ENCODE data around the gene RAP1GAP2.

Gene RAP1GAP2

GRCh38 chr17:2786176-2786881, 9.9 kb upstream of the RAP1GAP2 start:
- Histone ChIP-seq H3K4ac (ENCODE audit: low read depth, low read length) (no peak overlapping the region), H4K12ac (ENCODE audit: low read depth, low read length) (no peak overlapping the region), H3K4me3 (ENCODE audit: low read depth, low read length) (no peak overlapping the region), H3K4me1 (ENCODE audit: control insufficient read depth in 1 of 2, insufficient read depth in 2 of 2, low read length in 2 of 2) (no peaks in the 10 kb centered on the region), H2BK12ac (ENCODE audit: low read length) (no peak overlapping the region), H4K8ac (ENCODE audit: low read depth, low read length) (peak overlapping the region; percentile 42), H3K27ac (ENCODE audit: low read depth, low read length) (no peak overlapping the region), H4K91ac (ENCODE audit: low read depth, low read length) (no peak overlapping the region), H2AK5ac (ENCODE audit: low read length) (no peak overlapping the region), H3K9ac (ENCODE audit: low read length) (no peak overlapping the region), H3K4me2 (ENCODE audit: low read length) (no peak overlapping the region), H3K36me3 (ENCODE audit: control insufficient read depth in 1 of 2, insufficient read depth in 2 of 2, low read length in 2 of 2) (no peaks in the 10 kb centered on the region), H2BK120ac (ENCODE audit: insufficient read depth, low read length, poor library complexity) (no peak overlapping the region), H3K14ac (ENCODE audit: low read length) (no peak overlapping the region), H3K9me3 (ENCODE audit: insufficient read depth, low read depth, low read length) (peaks cover 7% of the 10 kb centered on the region), H3K18ac (ENCODE audit: low read length) (no peak overlapping the region), H3K79me2 (ENCODE audit: control insufficient read depth, insufficient read depth, low read length, poor library complexity) (no peaks in the 10 kb centered on the region), H3K23ac (ENCODE audit: low read length) (no peak overlapping the region), H2BK5ac (ENCODE audit: low read depth, low read length, poor library complexity) (no peak overlapping the region), H2AFZ (ENCODE audit: insufficient read depth, low read length, poor library complexity) (no peak overlapping the region), H3K79me1 (ENCODE audit: low read length) (no peaks in the 10 kb centered on the region), H3K27me3 (ENCODE audit: insufficient read depth, low read length) (no peaks in the 10 kb centered on the region)
- peak; percentile 99 for DNase-seq
- WGBS (ENCODE audit: extremely low coverage, insufficient coverage, insufficient read length), result no CpG with 5 or more reads among the region's 21 CpGs

DNA sequence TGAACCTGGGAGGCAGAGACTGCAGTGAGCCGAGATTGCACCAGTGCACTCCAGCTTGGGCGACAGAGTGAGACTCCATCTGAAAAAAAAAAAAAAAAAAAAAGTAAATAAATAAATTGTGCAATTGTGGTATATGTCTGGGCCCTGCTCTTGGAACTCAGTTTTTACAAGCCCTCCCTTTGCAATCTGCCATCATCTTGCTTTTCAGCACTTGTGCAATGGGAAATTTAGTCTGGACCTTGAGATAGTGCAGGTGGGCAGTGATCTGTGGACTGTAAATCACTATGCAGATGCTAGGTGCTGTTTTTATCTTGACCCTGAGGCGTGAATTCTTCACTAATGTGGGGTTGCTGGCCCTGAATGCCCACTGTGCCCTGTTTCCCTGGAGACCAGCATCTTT, 6.5 kb upstream of the RAP1GAP2 start:
- H3K27ac ChIP-seq (ENCODE audit: low read depth, low read length), result no peak overlapping the region
- H3K79me1 ChIP-seq (ENCODE audit: low read length), result no peaks in the 10 kb centered on the region
- WGBS (ENCODE audit: extremely low coverage, insufficient coverage, insufficient read length), result no CpG with 5 or more reads among the region's 3 CpGs
- H2BK5ac ChIP-seq (ENCODE audit: low read depth, low read length, poor library complexity), result no peak overlapping the region
- DNase-seq, result peak in 1 of 2 donors; percentile 29
- no peak overlapping the region for H2AFZ ChIP-seq (ENCODE audit: insufficient read depth, low read length, poor library complexity)
- H3K27me3 ChIP-seq (ENCODE audit: insufficient read depth, low read length), result no peaks in the 10 kb centered on the region
- H3K4me1 ChIP-seq (ENCODE audit: control insufficient read depth in 1 of 2, insufficient read depth in 2 of 2, low read length in 2 of 2), result no peaks in the 10 kb centered on the region
- H3K36me3 ChIP-seq (ENCODE audit: control insufficient read depth in 1 of 2, insufficient read depth in 2 of 2, low read length in 2 of 2), result no peaks in the 10 kb centered on the region
- no peak overlapping the region for H2AK5ac ChIP-seq (ENCODE audit: low read length)
- H3K4me3 ChIP-seq (ENCODE audit: low read depth, low read length), result no peak overlapping the region
- no peak overlapping the region for H4K12ac ChIP-seq (ENCODE audit: low read depth, low read length)
- no peak overlapping the region for H3K4me2 ChIP-seq (ENCODE audit: low read length)
- H4K8ac ChIP-seq (ENCODE audit: low read depth, low read length), result no peak overlapping the region
- no peaks in the 10 kb centered on the region for H3K79me2 ChIP-seq (ENCODE audit: control insufficient read depth, insufficient read depth, low read length, poor library complexity)
- no peak overlapping the region for H3K9ac ChIP-seq (ENCODE audit: low read length)
- no peak overlapping the region for H3K23ac ChIP-seq (ENCODE audit: low read length)
- no peak overlapping the region for H2BK12ac ChIP-seq (ENCODE audit: low read length)
- no peak overlapping the region for H3K18ac ChIP-seq (ENCODE audit: low read length)
- no peaks in the 10 kb centered on the region for H3K9me3 ChIP-seq (ENCODE audit: insufficient read depth, low read depth, low read length)
- no peak overlapping the region for H3K4ac ChIP-seq (ENCODE audit: low read depth, low read length)
- no peak overlapping the region for H4K91ac ChIP-seq (ENCODE audit: low read depth, low read length)
- no peak overlapping the region for H2BK120ac ChIP-seq (ENCODE audit: insufficient read depth, low read length, poor library complexity)
- H3K14ac ChIP-seq (ENCODE audit: low read length), result no peak overlapping the region

DNA sequence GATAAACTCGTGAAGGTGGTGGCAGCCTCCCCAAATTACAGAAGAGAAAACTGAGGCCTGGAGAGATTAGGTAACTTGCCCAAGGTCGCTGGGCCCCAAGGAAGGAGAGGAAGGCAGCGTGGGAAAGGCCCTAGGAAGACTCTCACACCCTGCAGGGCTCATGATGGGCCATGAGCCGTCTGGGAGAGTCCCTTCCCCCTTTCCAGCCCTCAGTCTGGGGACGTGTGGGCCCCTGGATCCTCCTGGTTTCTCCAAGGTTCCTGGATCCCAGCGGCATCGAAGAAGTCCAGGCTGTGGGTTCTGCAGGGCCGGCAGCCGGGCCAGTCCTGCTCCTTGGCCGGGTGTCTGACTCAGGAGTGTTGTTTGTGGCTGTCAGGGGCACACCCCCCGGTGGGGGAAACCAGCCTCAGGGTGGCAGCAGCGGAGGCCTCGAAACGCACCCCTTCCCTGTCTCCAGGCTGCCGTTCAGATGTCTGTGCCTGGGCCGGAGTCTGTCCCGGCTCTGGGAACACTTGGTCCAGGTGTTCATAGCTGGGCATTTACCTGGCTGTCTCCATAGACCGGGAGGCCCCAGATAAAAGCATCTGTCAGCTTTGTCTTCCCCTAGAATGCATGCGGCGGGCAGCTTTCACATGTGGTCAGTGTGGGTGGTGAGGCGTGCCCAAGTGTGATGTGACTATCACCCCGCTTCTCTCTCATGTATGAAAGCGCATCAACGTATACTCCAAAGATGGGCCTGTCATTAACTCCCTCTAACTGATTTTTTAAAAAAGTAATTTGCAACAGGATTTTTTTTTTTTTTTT, 3.7 kb upstream of the RAP1GAP2 start:
- Histone ChIP-seq H3K9me3 (ENCODE audit: insufficient read depth, low read depth, low read length) (peaks cover 5% of the 10 kb centered on the region), H3K4me1 (ENCODE audit: control insufficient read depth in 1 of 2, insufficient read depth in 2 of 2, low read length in 2 of 2) (no peaks in the 10 kb centered on the region), H3K27ac (ENCODE audit: low read depth, low read length) (no peak overlapping the region), H4K8ac (ENCODE audit: low read depth, low read length) (no peak overlapping the region), H3K9ac (ENCODE audit: low read length) (no peak overlapping the region), H4K91ac (ENCODE audit: low read depth, low read length) (no peak overlapping the region), H3K4ac (ENCODE audit: low read depth, low read length) (no peak overlapping the region), H3K4me3 (ENCODE audit: low read depth, low read length) (no peak overlapping the region), H2AFZ (ENCODE audit: insufficient read depth, low read length, poor library complexity) (no peak overlapping the region), H2BK120ac (ENCODE audit: insufficient read depth, low read length, poor library complexity) (no peak overlapping the region), H3K36me3 (ENCODE audit: control insufficient read depth in 1 of 2, insufficient read depth in 2 of 2, low read length in 2 of 2) (no peaks in the 10 kb centered on the region), H2BK5ac (ENCODE audit: low read depth, low read length, poor library complexity) (no peak overlapping the region), H3K79me1 (ENCODE audit: low read length) (no peaks in the 10 kb centered on the region), H4K12ac (ENCODE audit: low read depth, low read length) (no peak overlapping the region), H3K14ac (ENCODE audit: low read length) (no peak overlapping the region), H2AK5ac (ENCODE audit: low read length) (no peak overlapping the region), H3K79me2 (ENCODE audit: control insufficient read depth, insufficient read depth, low read length, poor library complexity) (no peaks in the 10 kb centered on the region), H3K18ac (ENCODE audit: low read length) (no peak overlapping the region), H2BK12ac (ENCODE audit: low read length) (no peak overlapping the region), H3K27me3 (ENCODE audit: insufficient read depth, low read length) (no peaks in the 10 kb centered on the region), H3K23ac (ENCODE audit: low read length) (no peak overlapping the region), H3K4me2 (ENCODE audit: low read length) (no peak overlapping the region)
- WGBS (ENCODE audit: extremely low coverage, insufficient coverage, insufficient read length), result no CpG with 5 or more reads among the region's 24 CpGs
- DNase-seq, result no peak

- no peak overlapping the region for H3K4ac ChIP-seq (ENCODE audit: low read depth, low read length)
- H2AFZ ChIP-seq (ENCODE audit: insufficient read depth, low read length, poor library complexity), result no peak overlapping the region
- H2BK5ac ChIP-seq (ENCODE audit: low read depth, low read length, poor library complexity), result no peak overlapping the region
- no peak for DNase-seq
- no peak overlapping the region for H2AK5ac ChIP-seq (ENCODE audit: low read length)
- H2BK120ac ChIP-seq (ENCODE audit: insufficient read depth, low read length, poor library complexity), result no peak overlapping the region
- no peaks in the 10 kb centered on the region for H3K4me1 ChIP-seq (ENCODE audit: control insufficient read depth in 1 of 2, insufficient read depth in 2 of 2, low read length in 2 of 2)
- no peak overlapping the region for H3K18ac ChIP-seq (ENCODE audit: low read length)
- H3K23ac ChIP-seq (ENCODE audit: low read length), result no peak overlapping the region
- H4K12ac ChIP-seq (ENCODE audit: low read depth, low read length), result no peak overlapping the region
- no peaks in the 10 kb centered on the region for H3K27me3 ChIP-seq (ENCODE audit: insufficient read depth, low read length)
- H3K4me2 ChIP-seq (ENCODE audit: low read length), result no peak overlapping the region
- peaks cover 7% of the 10 kb centered on the region for H3K9me3 ChIP-seq (ENCODE audit: insufficient read depth, low read depth, low read length)
- no peak overlapping the region for H3K9ac ChIP-seq (ENCODE audit: low read length)
- H2BK12ac ChIP-seq (ENCODE audit: low read length), result no peak overlapping the region
- H3K79me2 ChIP-seq (ENCODE audit: control insufficient read depth, insufficient read depth, low read length, poor library complexity), result no peaks in the 10 kb centered on the region
- no peak overlapping the region for H3K14ac ChIP-seq (ENCODE audit: low read length)
- no peak overlapping the region for H4K8ac ChIP-seq (ENCODE audit: low read depth, low read length)
- H3K27ac ChIP-seq (ENCODE audit: low read depth, low read length), result no peak overlapping the region
- no peak overlapping the region for H4K91ac ChIP-seq (ENCODE audit: low read depth, low read length)
- no peak overlapping the region for H3K4me3 ChIP-seq (ENCODE audit: low read depth, low read length)
- no peaks in the 10 kb centered on the region for H3K79me1 ChIP-seq (ENCODE audit: low read length)
- no peaks in the 10 kb centered on the region for H3K36me3 ChIP-seq (ENCODE audit: control insufficient read depth in 1 of 2, insufficient read depth in 2 of 2, low read length in 2 of 2)
- WGBS (ENCODE audit: extremely low coverage, insufficient coverage, insufficient read length), result no CpG with 5 or more reads among the region's 6 CpGs
These were observed 2.0 kb upstream of the RAP1GAP2 start for GRCh38 chr17:2794111-2794803.
